IMR-90 (cell line): ENCODE results near the gene KRTAP5-1. TPM values are rescaled to one million over a fixed set of nuclear protein-coding genes. Genes with fewer than 3 reads are reported as not detected.

Experiments
- ATAC-seq: fragments of 200-7000 bp; cut with Tn5 transposase; 2 replicates; pipeline ENCODE4 v1.9.1; 2020; ENCODE audit warnings: low read depth, mild to moderate bottlenecking, moderate library complexity
- BruUV-seq: library from RNA; stranded (reverse); fragments of 400-500 nt; replicated peaks from 2 replicates; lab custom pipeline; 2021; lab: Mats Ljungman, UMichigan
- CTCF ChIA-PET: fragments of 300-600 bp; formaldehyde crosslinking; extraction: SDS; loops from one replicate; lab custom pipeline; 2021; ENCODE audit warnings: antibody characterized with exemption; lab: Yijun Ruan, JAX
- POLR2A ChIA-PET: fragments of 300-600 bp; sonication (Branson Sonifier 250); formaldehyde crosslinking; loops from one replicate; lab custom pipeline; 2022; ENCODE audit warnings: antibody characterized with exemption; ENCODE audit not compliant: unreplicated experiment; lab: Charles Lee
- DNase-seq: peaks from one replicate; pipeline ENCODE4 v3.0.0; 2013
- H2AFZ ChIP-seq: replicated peaks from 2 replicates; pipeline ENCODE3; 2013; ENCODE audit warnings: low read length, mild to moderate bottlenecking; ENCODE audit not compliant: poor library complexity
- H2AK5ac ChIP-seq: 2 replicates; pipeline ENCODE4 v1.6.1; 2013; ENCODE audit warnings: low read depth, low read length, inconsistent platforms
- H2AK9ac ChIP-seq: replicated peaks from 2 replicates; pipeline ENCODE3; 2013; ENCODE audit warnings: mild to moderate bottlenecking, low read depth, low read length, moderate library complexity; ENCODE audit not compliant: poor library complexity
- H2BK120ac ChIP-seq: 2 replicates; pipeline ENCODE4 v1.6.1; 2013; ENCODE audit warnings: low read depth, low read length, inconsistent platforms
- H2BK15ac ChIP-seq: 3 replicates; pipeline ENCODE4 v1.6.1; 2013; ENCODE audit warnings: low read depth, low read length, inconsistent platforms
- H2BK20ac ChIP-seq: 2 replicates; pipeline ENCODE4 v1.6.1; 2013; ENCODE audit warnings: low read depth, mild to moderate bottlenecking, inconsistent platforms, low read length, moderate library complexity
- H2BK5ac ChIP-seq: 2 replicates; pipeline ENCODE4 v1.6.1; 2013; ENCODE audit warnings: mild to moderate bottlenecking, low read depth, low read length, inconsistent platforms; ENCODE audit not compliant: poor library complexity, severe bottlenecking
- H3K14ac ChIP-seq: replicated peaks from 2 replicates; pipeline ENCODE4 v1.6.1; 2013; ENCODE audit warnings: low read depth, low read length, inconsistent platforms
- H3K18ac ChIP-seq: 2 replicates; pipeline ENCODE4 v1.6.1; 2013; ENCODE audit warnings: low read depth, low read length, control low read depth
- H3K23ac ChIP-seq: 2 replicates; pipeline ENCODE4 v1.6.1; 2013; ENCODE audit warnings: low read depth, low read length, inconsistent platforms
- H3K27ac ChIP-seq: 2 replicates; pipeline ENCODE4 v1.5.1; 2013; ENCODE audit warnings: mild to moderate bottlenecking, control low read depth, low read length; ENCODE audit not compliant: insufficient read depth
- H3K27me3 ChIP-seq: 2 replicates; pipeline ENCODE4 v1.6.1; 2013; ENCODE audit warnings: low read length; ENCODE audit not compliant: control insufficient read depth, insufficient read depth
- H3K36me3 ChIP-seq: 2 replicates; pipeline ENCODE4 v1.6.1; 2013; ENCODE audit warnings: low read length, mixed read lengths; ENCODE audit not compliant: control insufficient read depth, insufficient read depth
- H3K4ac ChIP-seq: 2 replicates; pipeline ENCODE4 v1.6.1; 2013; ENCODE audit warnings: low read depth, low read length, inconsistent platforms
- H3K4me1 ChIP-seq: 2 replicates; pipeline ENCODE4 v1.6.1; 2013; ENCODE audit warnings: low read length, mixed read lengths; ENCODE audit not compliant: control insufficient read depth, insufficient read depth
- H3K4me2 ChIP-seq: 2 replicates; pipeline ENCODE4 v1.6.1; 2013; ENCODE audit warnings: low read depth, mild to moderate bottlenecking, control low read depth, low read length, moderate library complexity
- H3K4me3 ChIP-seq: 2 replicates; pipeline ENCODE4 v1.5.1; 2013; ENCODE audit warnings: low read depth, mild to moderate bottlenecking, control low read depth, low read length, moderate library complexity; ENCODE audit not compliant: insufficient read depth
- H3K56ac ChIP-seq: 2 replicates; pipeline ENCODE4 v1.6.1; 2013; ENCODE audit warnings: low read length, inconsistent platforms; ENCODE audit not compliant: insufficient read depth; ENCODE audit errors: extremely low read depth
- H3K79me1 ChIP-seq, 2 experiments: 2 replicates each; pipeline ENCODE4 v1.6.1; 2013; ENCODE audit warnings: low read length in 2 of 2, inconsistent platforms in 1 of 2, low read depth in 1 of 2
- H3K9ac ChIP-seq: 2 replicates; pipeline ENCODE4 v1.6.1; 2013; ENCODE audit warnings: low read depth, low read length, control low read depth
- H3K9me1 ChIP-seq: 2 replicates; pipeline ENCODE4 v1.6.1; 2013; ENCODE audit warnings: low read length, inconsistent platforms; ENCODE audit not compliant: insufficient read depth
- H3K9me3 ChIP-seq: 2 replicates; pipeline ENCODE4 v1.6.1; 2013; ENCODE audit warnings: low read length; ENCODE audit not compliant: control insufficient read depth, insufficient read depth
- H4K20me1 ChIP-seq: 2 replicates; pipeline ENCODE4 v1.6.1; 2013; ENCODE audit warnings: low read length, inconsistent platforms; ENCODE audit not compliant: insufficient read depth
- H4K5ac ChIP-seq: 2 replicates; pipeline ENCODE4 v1.6.1; 2013; ENCODE audit warnings: mild to moderate bottlenecking, low read depth, low read length, control low read depth
- H4K8ac ChIP-seq, 2 experiments: 2 replicates each; pipeline ENCODE4 v1.6.1; 2013; ENCODE audit warnings: low read depth in 2 of 2, low read length in 2 of 2, control low read depth in 1 of 2, inconsistent platforms in 1 of 2
- H4K91ac ChIP-seq: 2 replicates; pipeline ENCODE4 v1.6.1; 2013; ENCODE audit warnings: low read depth, low read length, inconsistent platforms; ENCODE audit not compliant: insufficient read depth
- BHLHE40 ChIP-seq: fragments of 150-350 bp; IDR thresholded peaks from 2 replicates; pipeline ENCODE4 v1.6.1; 2016; ENCODE audit warnings: mild to moderate bottlenecking, low read depth, low read length
- CEBPB ChIP-seq: IDR thresholded peaks from 2 replicates; pipeline ENCODE4 v1.6.1; 2012; ENCODE audit warnings: low read depth, low read length, improper control_type of control experiment
- CHD1 ChIP-seq: IDR thresholded peaks from 2 replicates; pipeline ENCODE4 v1.6.1; 2012; ENCODE audit warnings: low read depth, low read length, improper control_type of control experiment
- FOS ChIP-seq: fragments of 150-350 bp; IDR thresholded peaks from 2 replicates; pipeline ENCODE4 v1.6.1; 2016; ENCODE audit warnings: low read depth, low read length
- MAFK ChIP-seq: IDR thresholded peaks from 2 replicates; pipeline ENCODE4 v1.6.1; 2012; ENCODE audit warnings: low read depth, low read length, improper control_type of control experiment
- MAZ ChIP-seq: IDR thresholded peaks from 2 replicates; pipeline ENCODE4 v1.6.1; 2012; ENCODE audit warnings: low read depth, mild to moderate bottlenecking, low read length, improper control_type of control experiment, moderate library complexity, borderline replicate concordance
- MXI1 ChIP-seq: IDR thresholded peaks from 2 replicates; pipeline ENCODE4 v1.6.1; 2012; ENCODE audit warnings: low read depth, mild to moderate bottlenecking, low read length, moderate library complexity, borderline replicate concordance
- NFE2L2 ChIP-seq: fragments of 150-350 bp; IDR thresholded peaks from 2 replicates; pipeline ENCODE4 v1.6.1; 2016; ENCODE audit warnings: low read depth, mild to moderate bottlenecking, low read length
- POLR2A ChIP-seq: IDR thresholded peaks from 2 replicates; pipeline ENCODE4 v1.6.1; 2012; ENCODE audit warnings: mild to moderate bottlenecking, low read depth, low read length
- RAD21 ChIP-seq: IDR thresholded peaks from 2 replicates; pipeline ENCODE4 v1.6.1; 2012; ENCODE audit warnings: low read length, improper control_type of control experiment
- RCOR1 ChIP-seq: IDR thresholded peaks from 2 replicates; pipeline ENCODE4 v1.6.1; 2012; ENCODE audit warnings: mild to moderate bottlenecking, low read length, improper control_type of control experiment; ENCODE audit not compliant: insufficient replicate concordance
- RFX5 ChIP-seq: IDR thresholded peaks from 2 replicates; pipeline ENCODE4 v1.8.0; 2012; ENCODE audit warnings: low read depth, mild to moderate bottlenecking, low read length, moderate library complexity
- SMC3 ChIP-seq: fragments of 150-350 bp; IDR thresholded peaks from 2 replicates; pipeline ENCODE4 v1.6.1; 2016; ENCODE audit warnings: low read depth, mild to moderate bottlenecking, antibody characterized with exemption, low read length, moderate library complexity
- WGBS, 2 experiments: methylation state at CpG; one replicate each; pipeline versions ENCODE4 v1.1.5 to v1.1.7; 2013; ENCODE audit warnings: missing lambda C conversion rate in 2 of 2; ENCODE audit not compliant: insufficient read length in 1 of 2; ENCODE audit errors: extremely low coverage in 2 of 2; 5-methylcytosine and 5-hydroxymethylcytosine counted together
- dilution Hi-C: fragments of 300-500 bp; cut with HindIII; formaldehyde crosslinking; loops from one replicate; pipeline ENCODE4 v1.14.3; 2018; ENCODE audit warnings: low sequenced_read_pairs; ENCODE audit not compliant: unreplicated experiment
- in situ Hi-C: fragments of 300-500 bp; cut with MboI; formaldehyde crosslinking; loops from 3 replicates; pipeline ENCODE4 v1.14.3; 2019; ENCODE audit warnings: low sequenced_read_pairs, inconsistent platforms, mixed read lengths
- intact Hi-C: fragments of 100-400 bp; cut with micrococcal nuclease; formaldehyde crosslinking; loops from 2 replicates; pipeline ENCODE4 v1.10.0; 2022
- polyA plus RNA-seq, 3 experiments: library from polyadenylated mRNA; depleted of rRNA; stranded (reverse); fragments of >200 nt; gene quantifications; 2 replicates each; pipeline ENCODE4 v1.2.3, GENCODE V29; 2012; ENCODE audit warnings: low replicate concordance in 1 of 3
- total RNA-seq: library from RNA; depleted of rRNA; stranded (reverse); fragments of >200 nt; gene quantifications from 2 replicates; pipeline ENCODE4 v1.2.3, GENCODE V29; 2012
- TF ChIP-seq, protein P1 (sequence below): fragments of 150-350 bp; IDR thresholded peaks from 2 replicates; pipeline ENCODE4 v1.6.1; 2016; ENCODE audit warnings: low read depth, mild to moderate bottlenecking, low read length, moderate library complexity, borderline replicate concordance
- TF ChIP-seq, protein P2 (sequence below): conservative IDR thresholded peaks from 2 replicates; pipeline ENCODE4 v1.5.1; 2012; ENCODE audit warnings: mild to moderate bottlenecking, low read depth, low read length, improper control_type of control experiment
- TF ChIP-seq, protein P3 (sequence below): fragments of 150-350 bp; IDR thresholded peaks from 2 replicates; pipeline ENCODE4 v1.6.1; 2017; ENCODE audit warnings: mild to moderate bottlenecking, antibody characterized with exemption, low read length, low read depth

The KRTAP5-1 gene
- total and polyA plus RNA-seq, 2 of the 4 experiments (the other 2 are of a cell fraction) = not detected

DNA sequence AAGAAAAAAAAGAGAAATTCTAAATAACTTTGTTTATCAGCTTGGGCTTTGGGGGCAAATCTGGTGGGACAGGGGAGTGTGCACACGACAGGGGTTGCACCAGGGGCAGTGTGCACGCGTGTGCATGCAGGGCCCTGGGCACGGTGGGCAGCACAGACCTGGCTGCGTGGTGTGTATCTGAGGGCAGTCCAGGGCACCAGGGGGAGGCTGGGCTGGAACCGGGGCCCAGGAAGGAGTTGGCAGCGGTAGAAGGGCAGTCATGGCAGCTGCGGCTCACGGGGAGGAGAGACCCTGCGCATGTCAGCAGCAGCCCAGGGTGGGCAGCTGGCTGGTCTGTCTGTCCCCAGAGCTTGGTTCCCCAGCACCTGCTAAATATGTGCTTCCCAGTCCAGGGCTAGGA lies 48.8 kb upstream of the KRTAP5-1 start:
- no peak overlapping the region for H3K23ac ChIP-seq
- H3K4ac ChIP-seq = no peak overlapping the region
- no peak overlapping the region for H2AK5ac ChIP-seq
- H3K4me2 ChIP-seq = no peak overlapping the region
- BruUV-seq = no TSS peak
- no peaks in the 10 kb centered on the region for H3K4me1 ChIP-seq
- H2AFZ ChIP-seq = no peak overlapping the region
- H2BK20ac ChIP-seq = no peak overlapping the region
- dilution Hi-C loops (no loop called here), intact Hi-C loops (no loop called here), in situ Hi-C loops (no loop called here)
- H4K5ac ChIP-seq = no peak overlapping the region
- H3K27me3 ChIP-seq = peaks cover 59% of the 10 kb centered on the region
- H3K9me3 ChIP-seq = no peaks in the 10 kb centered on the region
- H3K27ac ChIP-seq = no peak overlapping the region
- POLR2A ChIA-PET = no interaction called here
- H4K91ac ChIP-seq = no peak overlapping the region
- 100% methylated on average over 2 of the region's 10 CpGs; no CpG with 5 or more reads in 1 of the 2 experiments for WGBS, 2 experiments
- no peak overlapping the region for H3K18ac ChIP-seq
- H3K9ac ChIP-seq = no peak overlapping the region
- H4K8ac ChIP-seq = no peak overlapping the region
- no peak overlapping the region for H2BK120ac ChIP-seq
- H3K9me1 ChIP-seq = no peaks in the 10 kb centered on the region
- ATAC-seq (no peak), DNase-seq (no peak)
- no peak for TF ChIP-seq MAFK
- no peak for TF ChIP-seq BHLHE40
- no peak for TF ChIP-seq RFX5
- TF ChIP-seq, protein P1, sequence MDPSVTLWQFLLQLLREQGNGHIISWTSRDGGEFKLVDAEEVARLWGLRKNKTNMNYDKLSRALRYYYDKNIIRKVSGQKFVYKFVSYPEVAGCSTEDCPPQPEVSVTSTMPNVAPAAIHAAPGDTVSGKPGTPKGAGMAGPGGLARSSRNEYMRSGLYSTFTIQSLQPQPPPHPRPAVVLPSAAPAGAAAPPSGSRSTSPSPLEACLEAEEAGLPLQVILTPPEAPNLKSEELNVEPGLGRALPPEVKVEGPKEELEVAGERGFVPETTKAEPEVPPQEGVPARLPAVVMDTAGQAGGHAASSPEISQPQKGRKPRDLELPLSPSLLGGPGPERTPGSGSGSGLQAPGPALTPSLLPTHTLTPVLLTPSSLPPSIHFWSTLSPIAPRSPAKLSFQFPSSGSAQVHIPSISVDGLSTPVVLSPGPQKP = no peak
- no peak for TF ChIP-seq CHD1
- no peak for TF ChIP-seq POLR2A
- TF ChIP-seq, protein P2, sequence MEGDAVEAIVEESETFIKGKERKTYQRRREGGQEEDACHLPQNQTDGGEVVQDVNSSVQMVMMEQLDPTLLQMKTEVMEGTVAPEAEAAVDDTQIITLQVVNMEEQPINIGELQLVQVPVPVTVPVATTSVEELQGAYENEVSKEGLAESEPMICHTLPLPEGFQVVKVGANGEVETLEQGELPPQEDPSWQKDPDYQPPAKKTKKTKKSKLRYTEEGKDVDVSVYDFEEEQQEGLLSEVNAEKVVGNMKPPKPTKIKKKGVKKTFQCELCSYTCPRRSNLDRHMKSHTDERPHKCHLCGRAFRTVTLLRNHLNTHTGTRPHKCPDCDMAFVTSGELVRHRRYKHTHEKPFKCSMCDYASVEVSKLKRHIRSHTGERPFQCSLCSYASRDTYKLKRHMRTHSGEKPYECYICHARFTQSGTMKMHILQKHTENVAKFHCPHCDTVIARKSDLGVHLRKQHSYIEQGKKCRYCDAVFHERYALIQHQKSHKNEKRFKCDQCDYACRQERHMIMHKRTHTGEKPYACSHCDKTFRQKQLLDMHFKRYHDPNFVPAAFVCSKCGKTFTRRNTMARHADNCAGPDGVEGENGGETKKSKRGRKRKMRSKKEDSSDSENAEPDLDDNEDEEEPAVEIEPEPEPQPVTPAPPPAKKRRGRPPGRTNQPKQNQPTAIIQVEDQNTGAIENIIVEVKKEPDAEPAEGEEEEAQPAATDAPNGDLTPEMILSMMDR = no peak
- TF ChIP-seq MXI1 = no peak
- TF ChIP-seq NFE2L2 = no peak
- no peak for TF ChIP-seq MAZ
- TF ChIP-seq RCOR1 = no peak
- TF ChIP-seq RAD21 = no peak
- no peak for TF ChIP-seq CEBPB
- no peak for TF ChIP-seq SMC3
- TF ChIP-seq, protein P3, sequence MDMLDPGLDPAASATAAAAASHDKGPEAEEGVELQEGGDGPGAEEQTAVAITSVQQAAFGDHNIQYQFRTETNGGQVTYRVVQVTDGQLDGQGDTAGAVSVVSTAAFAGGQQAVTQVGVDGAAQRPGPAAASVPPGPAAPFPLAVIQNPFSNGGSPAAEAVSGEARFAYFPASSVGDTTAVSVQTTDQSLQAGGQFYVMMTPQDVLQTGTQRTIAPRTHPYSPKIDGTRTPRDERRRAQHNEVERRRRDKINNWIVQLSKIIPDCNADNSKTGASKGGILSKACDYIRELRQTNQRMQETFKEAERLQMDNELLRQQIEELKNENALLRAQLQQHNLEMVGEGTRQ = no peak
- no peak for TF ChIP-seq FOS
- no peak overlapping the region for H2AK9ac ChIP-seq
- H3K79me1 ChIP-seq = no peaks in the 10 kb centered on the region
- H3K14ac ChIP-seq = no peak overlapping the region
- H3K4me3 ChIP-seq = no peak overlapping the region
- no peak overlapping the region for H2BK15ac ChIP-seq
- H4K20me1 ChIP-seq = no peaks in the 10 kb centered on the region; the same call in 1 of the 2 replicates
- H2BK5ac ChIP-seq = no peak overlapping the region
- H3K56ac ChIP-seq = no peak overlapping the region
- H3K36me3 ChIP-seq = no peaks in the 10 kb centered on the region
- CTCF ChIA-PET = no interaction called here
